ENCODE results near the gene UBE2I. TPM values are rescaled to one million over a fixed set of nuclear protein-coding genes. Genes with fewer than 3 reads are reported as not detected.
"Not testable (repeated sequence)": the region's sequence is repeated elsewhere in the genome, so short reads cannot be mapped to it uniquely, and the experiment has no call there.

UBE2I gene
- total RNA-seq, 4 donors from 2014 or later: 55.4 to 110 (median 58.5) TPM

GRCh38 chr16:1265090-1265630 is 44.3 kb upstream of the UBE2I start:
- intact Hi-C loops (cut with DNase I; ENCODE audit: low total_unique reads): no loop called here
- WGBS, 2 donors (ENCODE audit: low coverage in 1 of 2): 71% methylated on average over 9 of the region's 13 CpGs; no CpG with 5 or more reads in 1 of the 2 donors
- H3K27ac ChIP-seq: no peak overlapping the region

GRCh38 chr16:1265826-1266225 is 43.6 kb upstream of the UBE2I start:
- no peak for DNase-seq
- Histone ChIP-seq H3K4me1 (no peaks in the 10 kb centered on the region), H3K4me3 (no peak overlapping the region), H3K36me3 (no peaks in the 10 kb centered on the region), H3K27ac (no peak overlapping the region), H3K27me3 (peaks cover 32% of the 10 kb centered on the region), H3K9me3 (no peaks in the 10 kb centered on the region)
- in situ Hi-C loops (cut with MboI; ENCODE audit: low pct_ligation_motif_present in 1 of 4, low pct_unique_long_range_greater_than_20kb in 1 of 4, low sequenced_read_pairs in 3 of 4): no loop called here
- no peak for TF ChIP-seq EP300 (IDR thresholded peaks at IDR 0.05; ENCODE audit: low read depth)
- no peak for TF ChIP-seq CTCF (IDR thresholded peaks at IDR 0.05)
- no peak for TF ChIP-seq POLR2A (IDR thresholded peaks at IDR 0.05)
- no peak for TF ChIP-seq POLR2AphosphoS5 (IDR thresholded peaks at IDR 0.05)
- WGBS, 2 donors (ENCODE audit: low coverage in 1 of 2): 70 to 75% methylated on average over 2 to 14 of the region's 19 CpGs
- intact Hi-C loops (cut with DNase I; ENCODE audit: low total_unique reads): no loop called here

More at GRCh38 chr16:1265090-1265630, 44.3 kb upstream of the UBE2I start:
- in situ Hi-C loops (cut with MboI; ENCODE audit: low pct_ligation_motif_present in 1 of 4, low pct_unique_long_range_greater_than_20kb in 1 of 4, low sequenced_read_pairs in 3 of 4): no loop called here
- no peaks in the 10 kb centered on the region for H3K4me1 ChIP-seq
- H3K27me3 ChIP-seq: peaks cover 39% of the 10 kb centered on the region
- H3K4me3 ChIP-seq: no peak overlapping the region
- no peaks in the 10 kb centered on the region for H3K36me3 ChIP-seq
- no peak for DNase-seq
- TF ChIP-seq EP300 (IDR thresholded peaks at IDR 0.05; ENCODE audit: low read depth) (no peak), POLR2AphosphoS5 (IDR thresholded peaks at IDR 0.05) (no peak), CTCF (IDR thresholded peaks at IDR 0.05) (no peak), POLR2A (IDR thresholded peaks at IDR 0.05) (no peak)
- H3K9me3 ChIP-seq: no peaks in the 10 kb centered on the region

- DNase-seq; H3K4me1 ChIP-seq; H3K27me3 ChIP-seq; H3K4me3 ChIP-seq; in situ Hi-C loops (cut with MboI; ENCODE audit: low pct_ligation_motif_present in 1 of 4, low pct_unique_long_range_greater_than_20kb in 1 of 4, low sequenced_read_pairs in 3 of 4); H3K27ac ChIP-seq; H3K9me3 ChIP-seq; intact Hi-C loops (cut with DNase I; ENCODE audit: low total_unique reads); H3K36me3 ChIP-seq: not testable (repeated sequence)
- WGBS, 2 donors (ENCODE audit: low coverage in 1 of 2): 75 to 80% methylated on average over 3 to 7 of the region's 7 CpGs
These were observed 40.0 kb upstream of the UBE2I start for GRCh38 chr16:1269418-1269817.

GRCh38 chr16:1271380-1271723 is 38.1 kb upstream of the UBE2I start:
- no peaks in the 10 kb centered on the region for H3K9me3 ChIP-seq
- intact Hi-C loops (cut with DNase I; ENCODE audit: low total_unique reads) (no loop called here), in situ Hi-C loops (cut with MboI; ENCODE audit: low pct_ligation_motif_present in 1 of 4, low pct_unique_long_range_greater_than_20kb in 1 of 4, low sequenced_read_pairs in 3 of 4) (no loop called here)
- H3K27ac ChIP-seq: no peak overlapping the region
- no peaks in the 10 kb centered on the region for H3K36me3 ChIP-seq
- TF ChIP-seq CTCF (IDR thresholded peaks at IDR 0.05) (no peak), EP300 (IDR thresholded peaks at IDR 0.05; ENCODE audit: low read depth) (no peak), POLR2A (IDR thresholded peaks at IDR 0.05) (no peak), POLR2AphosphoS5 (IDR thresholded peaks at IDR 0.05) (no peak)
- no peak overlapping the region for H3K4me3 ChIP-seq
- 55 to 62% methylated on average over 2 to 12 of the region's 12 CpGs for WGBS, 2 donors (ENCODE audit: low coverage in 1 of 2)
- H3K27me3 ChIP-seq: peaks cover 9% of the 10 kb centered on the region
- no peak for DNase-seq
- peaks cover 0 to 10% (median 6%) of the 10 kb centered on the region in 4 donors for H3K4me1 ChIP-seq

Data from transverse colon (tissue), 4 donors.